HEK293 (cell line): ENCODE measurements around the gene HASPIN.

Experiments
- GLI2 ChIP-seq: fragments of 450-650 bp; formaldehyde crosslinking; IDR thresholded peaks from 2 replicates; pipeline ENCODE4; 2017; ENCODE audit warnings: missing biosample characterization, missing genetic modification characterization, low read depth, borderline replicate concordance
- KLF16 ChIP-seq: fragments of 450-650 bp; formaldehyde crosslinking; IDR thresholded peaks from 2 replicates; pipeline ENCODE4 v1.5.1; 2017; ENCODE audit warnings: missing biosample characterization, missing genetic modification characterization
- SP7 ChIP-seq: fragments of 450-650 bp; formaldehyde crosslinking; IDR thresholded peaks from 2 replicates; pipeline ENCODE4 v1.5.1; 2016; ENCODE audit warnings: missing biosample characterization, missing genetic modification characterization
- ZBTB48 ChIP-seq: fragments of 450-650 bp; formaldehyde crosslinking; IDR thresholded peaks from 2 replicates; pipeline ENCODE4 v1.5.1; 2016; ENCODE audit warnings: missing biosample characterization, missing genetic modification characterization
- ZEB2 ChIP-seq: fragments of 450-650 bp; formaldehyde crosslinking; IDR thresholded peaks from 2 replicates; pipeline ENCODE4 v1.5.1; 2016; ENCODE audit warnings: missing biosample characterization, missing genetic modification characterization
- ZNF132 ChIP-seq: fragments of 450-650 bp; formaldehyde crosslinking; IDR thresholded peaks from 2 replicates; pipeline ENCODE4 v1.5.1; 2017; ENCODE audit warnings: missing biosample characterization, missing genetic modification characterization, borderline replicate concordance
- ZNF169 ChIP-seq: fragments of 450-650 bp; formaldehyde crosslinking; IDR thresholded peaks from 2 replicates; pipeline ENCODE4 v1.5.1; 2016; ENCODE audit warnings: missing biosample characterization, missing genetic modification characterization
- ZNF214 ChIP-seq: fragments of 450-650 bp; formaldehyde crosslinking; IDR thresholded peaks from 2 replicates; pipeline ENCODE4 v1.5.1; 2017; ENCODE audit warnings: missing biosample characterization, mild to moderate bottlenecking, missing genetic modification characterization, borderline replicate concordance
- ZNF501 ChIP-seq: fragments of 450-650 bp; formaldehyde crosslinking; IDR thresholded peaks from 2 replicates; pipeline ENCODE4 v1.5.1; 2016; ENCODE audit warnings: missing biosample characterization, missing genetic modification characterization
- ZNF549 ChIP-seq: fragments of 450-650 bp; IDR thresholded peaks from 2 replicates; pipeline ENCODE4 v1.5.1; 2018; ENCODE audit warnings: missing biosample characterization, missing genetic modification characterization, mild to moderate bottlenecking, inconsistent platforms, moderate library complexity
- ZNF558 ChIP-seq: fragments of 450-650 bp; formaldehyde crosslinking; IDR thresholded peaks from 2 replicates; pipeline ENCODE4 v1.5.1; 2016; ENCODE audit warnings: missing biosample characterization, missing genetic modification characterization
- ZNF777 ChIP-seq: fragments of 450-650 bp; formaldehyde crosslinking; IDR thresholded peaks from 2 replicates; pipeline ENCODE4 v1.5.1; 2017; ENCODE audit warnings: missing biosample characterization, missing genetic modification characterization, borderline replicate concordance
- ZNF792 ChIP-seq: fragments of 450-650 bp; formaldehyde crosslinking; IDR thresholded peaks from 2 replicates; pipeline ENCODE4 v1.5.1; 2016; ENCODE audit warnings: missing biosample characterization, missing genetic modification characterization
- TF ChIP-seq, protein P1 (sequence below): fragments of 450-650 bp; formaldehyde crosslinking; optimal IDR thresholded peaks from 2 replicates; pipeline ENCODE3; 2016; ENCODE audit warnings: missing biosample characterization, mild to moderate bottlenecking, missing genetic modification characterization
- TF ChIP-seq, protein P2 (sequence below): fragments of 450-650 bp; formaldehyde crosslinking; IDR thresholded peaks from 2 replicates; pipeline ENCODE4 v1.5.1; 2016; ENCODE audit warnings: missing biosample characterization, missing genetic modification characterization
- TF ChIP-seq, protein P3 (sequence below): fragments of 450-650 bp; IDR thresholded peaks from 2 replicates; pipeline ENCODE4 v1.5.1; 2018; ENCODE audit warnings: missing biosample characterization, missing genetic modification characterization
- TF ChIP-seq, protein P4 (sequence below): fragments of 450-650 bp; formaldehyde crosslinking; IDR thresholded peaks from 2 replicates; pipeline ENCODE4; 2016; ENCODE audit warnings: missing biosample characterization, missing genetic modification characterization
- TF ChIP-seq, protein P5 (sequence below): fragments of 450-650 bp; formaldehyde crosslinking; IDR thresholded peaks from 2 replicates; pipeline ENCODE4 v1.5.1; 2016; ENCODE audit warnings: missing biosample characterization, missing genetic modification characterization
- TF ChIP-seq, protein P6 (sequence below): fragments of 450-650 bp; formaldehyde crosslinking; IDR thresholded peaks from 2 replicates; pipeline ENCODE4 v1.5.1; 2016; ENCODE audit warnings: missing biosample characterization, missing genetic modification characterization
- TF ChIP-seq, protein P7 (sequence below): fragments of 450-650 bp; formaldehyde crosslinking; IDR thresholded peaks from 2 replicates; pipeline ENCODE4 v1.5.1; 2016; ENCODE audit warnings: missing biosample characterization, missing genetic modification characterization
- TF ChIP-seq, protein P8 (sequence below): fragments of 450-650 bp; formaldehyde crosslinking; IDR thresholded peaks from 2 replicates; pipeline ENCODE4 v1.5.1; 2016; ENCODE audit warnings: missing biosample characterization, missing genetic modification characterization
- TF ChIP-seq, protein P9 (sequence below): fragments of 450-650 bp; formaldehyde crosslinking; IDR thresholded peaks from 2 replicates; pipeline ENCODE4 v1.5.1; 2017; ENCODE audit warnings: missing biosample characterization, missing genetic modification characterization

HASPIN gene

DNA sequence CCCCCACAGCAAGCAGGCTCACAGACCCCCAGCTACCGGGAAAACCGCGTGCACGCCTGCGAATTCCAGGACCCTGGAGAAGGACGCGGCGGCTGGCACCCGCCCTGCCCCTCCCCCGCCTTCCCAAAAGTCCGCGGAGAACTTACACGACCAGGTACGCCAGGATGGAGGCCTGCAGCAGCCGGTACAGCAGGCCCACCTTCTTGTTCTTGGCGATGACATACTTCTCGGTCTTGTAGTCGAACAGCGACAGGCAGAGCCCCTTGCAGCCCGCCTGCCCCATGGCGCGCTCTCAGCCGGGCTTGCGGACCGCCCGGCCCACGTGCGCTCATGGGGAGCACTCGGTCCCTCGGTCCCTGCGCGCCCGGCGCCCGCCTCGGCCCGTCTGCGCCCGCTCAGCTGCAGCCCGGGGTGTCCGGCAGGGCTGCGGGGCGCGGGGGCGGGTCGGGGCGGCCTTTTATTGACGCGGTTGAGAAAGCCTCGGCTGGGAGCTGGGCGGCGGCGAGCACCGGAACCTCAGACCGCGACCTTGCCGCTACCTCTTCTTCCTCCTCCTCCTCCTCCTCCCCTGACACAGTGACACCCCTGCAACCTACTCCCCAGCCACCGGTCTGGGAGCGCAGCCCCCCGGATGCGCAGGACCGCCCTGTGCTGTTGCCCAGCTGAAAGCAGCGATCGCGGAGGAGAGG is 27.8 kb upstream of the HASPIN start, which contains the start of gene P2RX5 (continued):
- TF ChIP-seq KLF16, result no peak
- no peak; the same call in 1 of the 2 replicates for TF ChIP-seq ZNF777 (tag by site-specific recombination)
- TF ChIP-seq ZBTB48, result peak; percentile 55; the same call in 1 of the 2 replicates
- TF ChIP-seq, protein P1, sequence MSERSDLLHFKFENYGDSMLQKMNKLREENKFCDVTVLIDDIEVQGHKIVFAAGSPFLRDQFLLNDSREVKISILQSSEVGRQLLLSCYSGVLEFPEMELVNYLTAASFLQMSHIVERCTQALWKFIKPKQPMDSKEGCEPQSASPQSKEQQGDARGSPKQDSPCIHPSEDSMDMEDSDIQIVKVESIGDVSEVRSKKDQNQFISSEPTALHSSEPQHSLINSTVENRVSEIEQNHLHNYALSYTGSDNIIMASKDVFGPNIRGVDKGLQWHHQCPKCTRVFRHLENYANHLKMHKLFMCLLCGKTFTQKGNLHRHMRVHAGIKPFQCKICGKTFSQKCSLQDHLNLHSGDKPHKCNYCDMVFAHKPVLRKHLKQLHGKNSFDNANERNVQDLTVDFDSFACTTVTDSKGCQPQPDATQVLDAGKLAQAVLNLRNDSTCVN (tag by site-specific recombination), result peak; percentile 43
- TF ChIP-seq SP7, result 0 out of 2 replicates have a peak, but pooled peaks have one; percentile 16
- no peak for TF ChIP-seq ZNF549 (tag by site-specific recombination)
- no peak for TF ChIP-seq ZEB2 (tag by site-specific recombination)
- TF ChIP-seq GLI2 (tag by site-specific recombination), result no peak
- TF ChIP-seq, protein P2, sequence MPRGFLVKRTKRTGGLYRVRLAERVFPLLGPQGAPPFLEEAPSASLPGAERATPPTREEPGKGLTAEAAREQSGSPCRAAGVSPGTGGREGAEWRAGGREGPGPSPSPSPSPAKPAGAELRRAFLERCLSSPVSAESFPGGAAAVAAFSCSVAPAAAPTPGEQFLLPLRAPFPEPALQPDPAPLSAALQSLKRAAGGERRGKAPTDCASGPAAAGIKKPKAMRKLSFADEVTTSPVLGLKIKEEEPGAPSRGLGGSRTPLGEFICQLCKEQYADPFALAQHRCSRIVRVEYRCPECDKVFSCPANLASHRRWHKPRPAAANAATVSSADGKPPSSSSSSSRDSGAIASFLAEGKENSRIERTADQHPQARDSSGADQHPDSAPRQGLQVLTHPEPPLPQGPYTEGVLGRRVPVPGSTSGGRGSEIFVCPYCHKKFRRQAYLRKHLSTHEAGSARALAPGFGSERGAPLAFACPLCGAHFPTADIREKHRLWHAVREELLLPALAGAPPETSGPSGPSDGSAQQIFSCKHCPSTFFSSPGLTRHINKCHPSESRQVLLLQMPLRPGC, result no peak
- no peak for TF ChIP-seq ZNF214
- TF ChIP-seq, protein P3, sequence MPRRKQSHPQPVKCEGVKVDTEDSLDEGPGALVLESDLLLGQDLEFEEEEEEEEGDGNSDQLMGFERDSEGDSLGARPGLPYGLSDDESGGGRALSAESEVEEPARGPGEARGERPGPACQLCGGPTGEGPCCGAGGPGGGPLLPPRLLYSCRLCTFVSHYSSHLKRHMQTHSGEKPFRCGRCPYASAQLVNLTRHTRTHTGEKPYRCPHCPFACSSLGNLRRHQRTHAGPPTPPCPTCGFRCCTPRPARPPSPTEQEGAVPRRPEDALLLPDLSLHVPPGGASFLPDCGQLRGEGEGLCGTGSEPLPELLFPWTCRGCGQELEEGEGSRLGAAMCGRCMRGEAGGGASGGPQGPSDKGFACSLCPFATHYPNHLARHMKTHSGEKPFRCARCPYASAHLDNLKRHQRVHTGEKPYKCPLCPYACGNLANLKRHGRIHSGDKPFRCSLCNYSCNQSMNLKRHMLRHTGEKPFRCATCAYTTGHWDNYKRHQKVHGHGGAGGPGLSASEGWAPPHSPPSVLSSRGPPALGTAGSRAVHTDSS (tag by site-specific recombination), result peak; percentile 78
- no peak for TF ChIP-seq ZNF792 (tag by site-specific recombination)
- TF ChIP-seq, protein P4, sequence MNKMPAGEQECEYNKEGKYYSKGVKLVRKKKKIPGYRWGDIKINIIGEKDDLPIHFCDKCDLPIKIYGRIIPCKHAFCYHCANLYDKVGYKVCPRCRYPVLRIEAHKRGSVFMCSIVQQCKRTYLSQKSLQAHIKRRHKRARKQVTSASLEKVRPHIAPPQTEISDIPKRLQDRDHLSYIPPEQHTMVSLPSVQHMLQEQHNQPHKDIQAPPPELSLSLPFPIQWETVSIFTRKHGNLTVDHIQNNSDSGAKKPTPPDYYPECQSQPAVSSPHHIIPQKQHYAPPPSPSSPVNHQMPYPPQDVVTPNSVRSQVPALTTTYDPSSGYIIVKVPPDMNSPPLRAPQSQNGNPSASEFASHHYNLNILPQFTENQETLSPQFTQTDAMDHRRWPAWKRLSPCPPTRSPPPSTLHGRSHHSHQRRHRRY (tag by site-specific recombination), result no peak
- TF ChIP-seq, protein P5, sequence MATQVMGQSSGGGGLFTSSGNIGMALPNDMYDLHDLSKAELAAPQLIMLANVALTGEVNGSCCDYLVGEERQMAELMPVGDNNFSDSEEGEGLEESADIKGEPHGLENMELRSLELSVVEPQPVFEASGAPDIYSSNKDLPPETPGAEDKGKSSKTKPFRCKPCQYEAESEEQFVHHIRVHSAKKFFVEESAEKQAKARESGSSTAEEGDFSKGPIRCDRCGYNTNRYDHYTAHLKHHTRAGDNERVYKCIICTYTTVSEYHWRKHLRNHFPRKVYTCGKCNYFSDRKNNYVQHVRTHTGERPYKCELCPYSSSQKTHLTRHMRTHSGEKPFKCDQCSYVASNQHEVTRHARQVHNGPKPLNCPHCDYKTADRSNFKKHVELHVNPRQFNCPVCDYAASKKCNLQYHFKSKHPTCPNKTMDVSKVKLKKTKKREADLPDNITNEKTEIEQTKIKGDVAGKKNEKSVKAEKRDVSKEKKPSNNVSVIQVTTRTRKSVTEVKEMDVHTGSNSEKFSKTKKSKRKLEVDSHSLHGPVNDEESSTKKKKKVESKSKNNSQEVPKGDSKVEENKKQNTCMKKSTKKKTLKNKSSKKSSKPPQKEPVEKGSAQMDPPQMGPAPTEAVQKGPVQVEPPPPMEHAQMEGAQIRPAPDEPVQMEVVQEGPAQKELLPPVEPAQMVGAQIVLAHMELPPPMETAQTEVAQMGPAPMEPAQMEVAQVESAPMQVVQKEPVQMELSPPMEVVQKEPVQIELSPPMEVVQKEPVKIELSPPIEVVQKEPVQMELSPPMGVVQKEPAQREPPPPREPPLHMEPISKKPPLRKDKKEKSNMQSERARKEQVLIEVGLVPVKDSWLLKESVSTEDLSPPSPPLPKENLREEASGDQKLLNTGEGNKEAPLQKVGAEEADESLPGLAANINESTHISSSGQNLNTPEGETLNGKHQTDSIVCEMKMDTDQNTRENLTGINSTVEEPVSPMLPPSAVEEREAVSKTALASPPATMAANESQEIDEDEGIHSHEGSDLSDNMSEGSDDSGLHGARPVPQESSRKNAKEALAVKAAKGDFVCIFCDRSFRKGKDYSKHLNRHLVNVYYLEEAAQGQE (tag by site-specific recombination), result peak; percentile 93
- TF ChIP-seq, protein P6, sequence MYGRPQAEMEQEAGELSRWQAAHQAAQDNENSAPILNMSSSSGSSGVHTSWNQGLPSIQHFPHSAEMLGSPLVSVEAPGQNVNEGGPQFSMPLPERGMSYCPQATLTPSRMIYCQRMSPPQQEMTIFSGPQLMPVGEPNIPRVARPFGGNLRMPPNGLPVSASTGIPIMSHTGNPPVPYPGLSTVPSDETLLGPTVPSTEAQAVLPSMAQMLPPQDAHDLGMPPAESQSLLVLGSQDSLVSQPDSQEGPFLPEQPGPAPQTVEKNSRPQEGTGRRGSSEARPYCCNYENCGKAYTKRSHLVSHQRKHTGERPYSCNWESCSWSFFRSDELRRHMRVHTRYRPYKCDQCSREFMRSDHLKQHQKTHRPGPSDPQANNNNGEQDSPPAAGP (tag by site-specific recombination), result no peak
- TF ChIP-seq ZNF169, result no peak
- TF ChIP-seq ZNF558, result no peak
- TF ChIP-seq, protein P7, sequence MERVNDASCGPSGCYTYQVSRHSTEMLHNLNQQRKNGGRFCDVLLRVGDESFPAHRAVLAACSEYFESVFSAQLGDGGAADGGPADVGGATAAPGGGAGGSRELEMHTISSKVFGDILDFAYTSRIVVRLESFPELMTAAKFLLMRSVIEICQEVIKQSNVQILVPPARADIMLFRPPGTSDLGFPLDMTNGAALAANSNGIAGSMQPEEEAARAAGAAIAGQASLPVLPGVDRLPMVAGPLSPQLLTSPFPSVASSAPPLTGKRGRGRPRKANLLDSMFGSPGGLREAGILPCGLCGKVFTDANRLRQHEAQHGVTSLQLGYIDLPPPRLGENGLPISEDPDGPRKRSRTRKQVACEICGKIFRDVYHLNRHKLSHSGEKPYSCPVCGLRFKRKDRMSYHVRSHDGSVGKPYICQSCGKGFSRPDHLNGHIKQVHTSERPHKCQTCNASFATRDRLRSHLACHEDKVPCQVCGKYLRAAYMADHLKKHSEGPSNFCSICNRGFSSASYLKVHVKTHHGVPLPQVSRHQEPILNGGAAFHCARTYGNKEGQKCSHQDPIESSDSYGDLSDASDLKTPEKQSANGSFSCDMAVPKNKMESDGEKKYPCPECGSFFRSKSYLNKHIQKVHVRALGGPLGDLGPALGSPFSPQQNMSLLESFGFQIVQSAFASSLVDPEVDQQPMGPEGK (tag by site-specific recombination), result peak; percentile 49
- TF ChIP-seq, protein P8, sequence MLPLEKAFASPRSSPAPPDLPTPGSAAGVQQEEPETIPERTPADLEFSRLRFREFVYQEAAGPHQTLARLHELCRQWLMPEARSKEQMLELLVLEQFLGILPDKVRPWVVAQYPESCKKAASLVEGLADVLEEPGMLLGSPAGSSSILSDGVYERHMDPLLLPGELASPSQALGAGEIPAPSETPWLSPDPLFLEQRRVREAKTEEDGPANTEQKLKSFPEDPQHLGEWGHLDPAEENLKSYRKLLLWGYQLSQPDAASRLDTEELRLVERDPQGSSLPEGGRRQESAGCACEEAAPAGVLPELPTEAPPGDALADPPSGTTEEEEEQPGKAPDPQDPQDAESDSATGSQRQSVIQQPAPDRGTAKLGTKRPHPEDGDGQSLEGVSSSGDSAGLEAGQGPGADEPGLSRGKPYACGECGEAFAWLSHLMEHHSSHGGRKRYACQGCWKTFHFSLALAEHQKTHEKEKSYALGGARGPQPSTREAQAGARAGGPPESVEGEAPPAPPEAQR (tag by site-specific recombination), result no peak
- TF ChIP-seq ZNF132, result no peak
- TF ChIP-seq, protein P9, sequence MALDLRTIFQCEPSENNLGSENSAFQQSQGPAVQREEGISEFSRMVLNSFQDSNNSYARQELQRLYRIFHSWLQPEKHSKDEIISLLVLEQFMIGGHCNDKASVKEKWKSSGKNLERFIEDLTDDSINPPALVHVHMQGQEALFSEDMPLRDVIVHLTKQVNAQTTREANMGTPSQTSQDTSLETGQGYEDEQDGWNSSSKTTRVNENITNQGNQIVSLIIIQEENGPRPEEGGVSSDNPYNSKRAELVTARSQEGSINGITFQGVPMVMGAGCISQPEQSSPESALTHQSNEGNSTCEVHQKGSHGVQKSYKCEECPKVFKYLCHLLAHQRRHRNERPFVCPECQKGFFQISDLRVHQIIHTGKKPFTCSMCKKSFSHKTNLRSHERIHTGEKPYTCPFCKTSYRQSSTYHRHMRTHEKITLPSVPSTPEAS (tag by site-specific recombination), result no peak
- no peak for TF ChIP-seq ZNF501 (tag by site-specific recombination)
